Panc1 (cell line): ENCODE results near the gene SPIRE1. TPM values are rescaled to one million over a fixed set of nuclear protein-coding genes. Genes with fewer than 3 reads are reported as not detected.
A peak's percentile ranks its signal among the peaks of the same experiment; 100 is the strongest.

ENCODE experiments used
- ATAC-seq: fragments of 200-7000 bp; cut with Tn5 transposase; 2 replicates; pipeline ENCODE4 v1.9.1; 2020; ENCODE audit warnings: mild to moderate bottlenecking, moderate library complexity
- BruUV-seq: library from RNA; stranded (reverse); fragments of 400-500 nt; replicated peaks from 2 replicates; lab custom pipeline; 2021; lab: Mats Ljungman, UMichigan
- CTCF ChIA-PET: fragments of 300-600 bp; sonication (Branson Sonifier 250); formaldehyde crosslinking; loops from one replicate; lab custom pipeline; 2022; ENCODE audit warnings: antibody characterized with exemption; lab: Charles Lee
- POLR2A ChIA-PET: fragments of 300-600 bp; sonication (Branson Sonifier 250); formaldehyde crosslinking; loops from one replicate; lab custom pipeline; 2022; ENCODE audit warnings: antibody characterized with exemption; lab: Charles Lee
- DNase-seq: peaks from one replicate; pipeline ENCODE4 v3.0.0-alpha.2; 2010; ENCODE audit warnings: low read depth, low spot score
- H3K27ac ChIP-seq: 2 replicates; pipeline ENCODE4 v1.5.1; 2011; ENCODE audit warnings: mild to moderate bottlenecking, low read length, inconsistent platforms
- H3K27me3 ChIP-seq: fragments of 200-500 bp; sonication (Bioruptor generic); 2 replicates; pipeline ENCODE4 v1.6.0; 2014; ENCODE audit warnings: low read length, inconsistent platforms; ENCODE audit not compliant: control insufficient read depth, insufficient read depth
- H3K36me3 ChIP-seq: fragments of 200-500 bp; sonication (Bioruptor generic); 2 replicates; pipeline ENCODE4 v1.5.1; 2014; ENCODE audit warnings: inconsistent platforms, mild to moderate bottlenecking, low read length, moderate library complexity; ENCODE audit not compliant: control insufficient read depth, insufficient read depth
- H3K4me1 ChIP-seq: 2 replicates; pipeline ENCODE4 v1.5.1; 2011; ENCODE audit warnings: inconsistent platforms, mild to moderate bottlenecking, low read length, moderate library complexity; ENCODE audit not compliant: control insufficient read depth, insufficient read depth
- H3K4me3 ChIP-seq, 2 experiments: 2 replicates each; pipeline ENCODE4 v1.5.1; 2011 to 2012; ENCODE audit warnings: low read depth in 2 of 2, low read length in 2 of 2, mild to moderate bottlenecking in 2 of 2, inconsistent platforms in 1 of 2, moderate library complexity in 1 of 2
- H3K9me3 ChIP-seq: fragments of 200-500 bp; sonication (Bioruptor generic); 2 replicates; pipeline ENCODE4 v1.5.1; 2014; ENCODE audit warnings: low read depth, mild to moderate bottlenecking, inconsistent platforms, low read length, moderate library complexity; ENCODE audit not compliant: control insufficient read depth, insufficient read depth
- POLR2AphosphoS5 ChIP-seq: IDR thresholded peaks from 2 replicates; pipeline ENCODE4 v1.6.1; 2012; ENCODE audit warnings: mild to moderate bottlenecking, low read depth, low read length, moderate library complexity
- SIN3A ChIP-seq: IDR thresholded peaks from 2 replicates; pipeline ENCODE4 v1.6.1; 2012; ENCODE audit warnings: low read depth, mild to moderate bottlenecking, low read length, moderate library complexity, borderline replicate concordance; ENCODE audit not compliant: insufficient read depth
- TCF7L2 ChIP-seq: IDR thresholded peaks from 2 replicates; pipeline ENCODE4 v1.6.1; 2011; ENCODE audit warnings: mild to moderate bottlenecking, low read depth, low read length, inconsistent platforms
- in situ Hi-C: cut with HindIII; loops from 2 replicates; pipeline ENCODE4 v1.10.0; 2016; ENCODE audit warnings: low sequenced_read_pairs, low pct_unique_long_range_greater_than_20kb
- intact Hi-C: fragments of 100-400 bp; cut with micrococcal nuclease; formaldehyde crosslinking; loops from one replicate; pipeline ENCODE4 v1.10.0; 2022; ENCODE audit not compliant: unreplicated experiment
- total RNA-seq: library from RNA; stranded (reverse); gene quantifications from one replicate; pipeline ENCODE4 v1.2.1, GENCODE V29; 2021; ENCODE audit not compliant: unreplicated experiment
- TF ChIP-seq, protein P1 (sequence below), 2 experiments: IDR thresholded peaks; 2 replicates each; pipeline ENCODE4 v1.6.1; 2011 to 2012; ENCODE audit warnings: low read depth in 2 of 2, control low read depth in 1 of 2, low read length in 1 of 2, mild to moderate bottlenecking in 1 of 2, moderate library complexity in 1 of 2; ENCODE audit not compliant: insufficient read depth in 1 of 2
- TF ChIP-seq, protein P2 (sequence below): fragments of 450-650 bp; IDR thresholded peaks from 2 replicates; pipeline ENCODE4 v1.5.1; 2017; ENCODE audit warnings: mild to moderate bottlenecking

SPIRE1 gene
- total RNA-seq, 1 experiment from 2014 or later: 45.5 TPM

DNA sequence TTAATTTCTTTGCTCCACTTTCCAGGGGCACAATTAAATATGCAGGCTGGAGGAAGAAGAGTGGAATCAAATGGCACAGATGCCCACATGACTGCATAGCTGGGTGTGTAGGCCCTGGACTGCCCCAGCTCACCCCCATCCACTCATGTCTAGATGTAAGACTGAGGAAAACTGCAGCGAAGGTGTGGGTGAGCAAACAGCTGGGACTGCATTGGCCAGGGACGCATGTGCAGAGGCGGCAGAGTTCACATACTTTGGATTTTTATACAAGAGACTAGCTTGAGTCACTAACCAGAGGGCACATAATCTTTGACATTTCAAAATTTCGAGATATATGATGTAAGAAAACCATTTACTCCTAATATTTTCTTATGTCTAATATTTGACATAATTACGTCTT, 60.1 kb downstream of the SPIRE1 start:
- peak; percentile 81 for DNase-seq
- no peaks in the 10 kb centered on the region for H3K9me3 ChIP-seq
- peak; percentile 91 for ATAC-seq
- peak overlapping the region; percentile 71 for H3K27ac ChIP-seq
- TF ChIP-seq POLR2AphosphoS5 (no peak), SIN3A (no peak), TCF7L2 (no peak)
- TF ChIP-seq, protein P1, sequence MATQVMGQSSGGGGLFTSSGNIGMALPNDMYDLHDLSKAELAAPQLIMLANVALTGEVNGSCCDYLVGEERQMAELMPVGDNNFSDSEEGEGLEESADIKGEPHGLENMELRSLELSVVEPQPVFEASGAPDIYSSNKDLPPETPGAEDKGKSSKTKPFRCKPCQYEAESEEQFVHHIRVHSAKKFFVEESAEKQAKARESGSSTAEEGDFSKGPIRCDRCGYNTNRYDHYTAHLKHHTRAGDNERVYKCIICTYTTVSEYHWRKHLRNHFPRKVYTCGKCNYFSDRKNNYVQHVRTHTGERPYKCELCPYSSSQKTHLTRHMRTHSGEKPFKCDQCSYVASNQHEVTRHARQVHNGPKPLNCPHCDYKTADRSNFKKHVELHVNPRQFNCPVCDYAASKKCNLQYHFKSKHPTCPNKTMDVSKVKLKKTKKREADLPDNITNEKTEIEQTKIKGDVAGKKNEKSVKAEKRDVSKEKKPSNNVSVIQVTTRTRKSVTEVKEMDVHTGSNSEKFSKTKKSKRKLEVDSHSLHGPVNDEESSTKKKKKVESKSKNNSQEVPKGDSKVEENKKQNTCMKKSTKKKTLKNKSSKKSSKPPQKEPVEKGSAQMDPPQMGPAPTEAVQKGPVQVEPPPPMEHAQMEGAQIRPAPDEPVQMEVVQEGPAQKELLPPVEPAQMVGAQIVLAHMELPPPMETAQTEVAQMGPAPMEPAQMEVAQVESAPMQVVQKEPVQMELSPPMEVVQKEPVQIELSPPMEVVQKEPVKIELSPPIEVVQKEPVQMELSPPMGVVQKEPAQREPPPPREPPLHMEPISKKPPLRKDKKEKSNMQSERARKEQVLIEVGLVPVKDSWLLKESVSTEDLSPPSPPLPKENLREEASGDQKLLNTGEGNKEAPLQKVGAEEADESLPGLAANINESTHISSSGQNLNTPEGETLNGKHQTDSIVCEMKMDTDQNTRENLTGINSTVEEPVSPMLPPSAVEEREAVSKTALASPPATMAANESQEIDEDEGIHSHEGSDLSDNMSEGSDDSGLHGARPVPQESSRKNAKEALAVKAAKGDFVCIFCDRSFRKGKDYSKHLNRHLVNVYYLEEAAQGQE (IDR thresholded peaks at IDR 0.05; ENCODE audit: insufficient read depth in 1 of 2, low read depth in 2 of 2, low read length in 1 of 2): no peak
- TF ChIP-seq, protein P2, sequence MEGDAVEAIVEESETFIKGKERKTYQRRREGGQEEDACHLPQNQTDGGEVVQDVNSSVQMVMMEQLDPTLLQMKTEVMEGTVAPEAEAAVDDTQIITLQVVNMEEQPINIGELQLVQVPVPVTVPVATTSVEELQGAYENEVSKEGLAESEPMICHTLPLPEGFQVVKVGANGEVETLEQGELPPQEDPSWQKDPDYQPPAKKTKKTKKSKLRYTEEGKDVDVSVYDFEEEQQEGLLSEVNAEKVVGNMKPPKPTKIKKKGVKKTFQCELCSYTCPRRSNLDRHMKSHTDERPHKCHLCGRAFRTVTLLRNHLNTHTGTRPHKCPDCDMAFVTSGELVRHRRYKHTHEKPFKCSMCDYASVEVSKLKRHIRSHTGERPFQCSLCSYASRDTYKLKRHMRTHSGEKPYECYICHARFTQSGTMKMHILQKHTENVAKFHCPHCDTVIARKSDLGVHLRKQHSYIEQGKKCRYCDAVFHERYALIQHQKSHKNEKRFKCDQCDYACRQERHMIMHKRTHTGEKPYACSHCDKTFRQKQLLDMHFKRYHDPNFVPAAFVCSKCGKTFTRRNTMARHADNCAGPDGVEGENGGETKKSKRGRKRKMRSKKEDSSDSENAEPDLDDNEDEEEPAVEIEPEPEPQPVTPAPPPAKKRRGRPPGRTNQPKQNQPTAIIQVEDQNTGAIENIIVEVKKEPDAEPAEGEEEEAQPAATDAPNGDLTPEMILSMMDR: no peak
- H3K4me3 ChIP-seq: no peak overlapping the region
- H3K4me1 ChIP-seq: peaks cover 29% of the 10 kb centered on the region
- BruUV-seq: no TSS peak
- H3K27me3 ChIP-seq: no peaks in the 10 kb centered on the region
- no peaks in the 10 kb centered on the region for H3K36me3 ChIP-seq
- in situ Hi-C loops (no loop called here), intact Hi-C loops (no loop called here)
- CTCF ChIA-PET: no interaction called here
- POLR2A ChIA-PET: no interaction called here

DNA sequence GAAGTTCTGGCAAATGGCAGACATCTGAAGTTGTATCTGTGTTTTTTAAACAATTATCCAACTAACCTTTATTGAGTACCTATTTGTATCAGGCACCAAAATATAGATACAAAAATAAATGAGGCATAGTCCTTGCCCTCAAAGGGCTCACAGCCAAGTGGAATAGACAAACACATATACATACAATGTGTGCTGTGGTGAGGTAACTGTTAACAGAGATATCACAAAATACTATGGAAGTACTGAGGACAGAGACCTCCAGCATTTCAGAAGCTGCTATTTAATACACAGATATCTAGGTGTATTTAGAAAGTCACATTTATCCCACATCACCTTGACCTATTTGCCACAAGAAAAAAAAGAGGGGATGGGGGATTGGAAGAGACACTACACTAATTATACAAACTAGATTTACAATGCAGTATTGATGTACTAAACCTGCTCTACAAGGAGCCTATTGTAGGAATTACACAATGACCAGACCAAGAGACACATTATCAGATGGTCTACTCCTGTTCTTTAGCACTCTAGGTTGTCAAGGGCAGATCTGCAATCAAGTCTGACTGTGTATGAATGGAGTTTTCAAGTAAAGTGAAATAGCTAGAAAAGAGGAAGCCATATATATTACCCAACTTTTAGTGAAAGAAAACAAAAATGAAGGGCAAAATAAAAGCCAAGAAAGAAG, 62.2 kb downstream of the SPIRE1 start:
- CTCF ChIA-PET: interaction anchor here (0.6 kb wide), 1 partner anchor 204 kb away, joined by 3 read pairs; no protein-coding TSS in a partner anchor
- H3K4me3 ChIP-seq: no peak overlapping the region
- POLR2A ChIA-PET: no interaction called here
- H3K27me3 ChIP-seq: no peaks in the 10 kb centered on the region
- H3K9me3 ChIP-seq: no peaks in the 10 kb centered on the region
- TF ChIP-seq, protein P1 (IDR thresholded peaks at IDR 0.05; ENCODE audit: insufficient read depth in 1 of 2, low read depth in 2 of 2, low read length in 1 of 2): no peak
- no peak for TF ChIP-seq POLR2AphosphoS5
- no peak for TF ChIP-seq TCF7L2
- TF ChIP-seq, protein P2: no peak
- TF ChIP-seq SIN3A: no peak
- H3K27ac ChIP-seq: 0 out of 2 replicates have a peak overlapping the region, but pooled peaks have one; percentile 35
- peaks cover 29% of the 10 kb centered on the region for H3K4me1 ChIP-seq
- no TSS peak for BruUV-seq
- DNase-seq: no peak
- no peaks in the 10 kb centered on the region for H3K36me3 ChIP-seq
- in situ Hi-C loops (no loop called here), intact Hi-C loops (no loop called here)
- ATAC-seq: no peak
